Measurements from ENCODE around the gene PRKAA2.

The PRKAA2 gene

DNA sequence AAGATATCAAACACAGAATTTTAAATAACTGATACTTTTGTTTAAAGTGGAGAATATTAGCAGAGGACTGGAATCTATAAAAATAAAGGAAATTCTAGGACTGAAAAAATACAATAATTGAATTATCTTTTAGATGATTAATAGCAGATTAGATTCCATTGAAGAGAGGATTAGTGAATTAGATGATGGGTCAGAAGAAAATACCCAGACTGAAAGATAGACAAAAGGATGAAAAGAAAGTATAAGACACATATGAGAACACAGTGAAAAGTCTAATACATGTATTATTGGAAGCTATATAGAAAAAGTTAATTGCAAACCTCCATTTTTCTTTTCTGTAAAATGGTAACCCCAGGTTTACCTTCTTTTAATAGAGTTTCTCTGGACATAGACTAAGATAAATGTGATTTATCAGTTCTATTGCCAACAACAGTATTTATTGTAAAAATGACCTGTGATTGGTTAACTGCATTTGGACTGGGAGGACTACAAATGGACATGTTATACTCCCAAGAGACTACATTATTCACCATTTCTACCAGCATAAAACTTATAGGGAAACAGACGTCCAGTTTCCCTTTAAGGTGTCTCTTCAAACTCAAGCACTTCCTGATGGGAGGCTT, 11.0 kb downstream of the PRKAA2 start:
- no peak for DNase-seq

DNA sequence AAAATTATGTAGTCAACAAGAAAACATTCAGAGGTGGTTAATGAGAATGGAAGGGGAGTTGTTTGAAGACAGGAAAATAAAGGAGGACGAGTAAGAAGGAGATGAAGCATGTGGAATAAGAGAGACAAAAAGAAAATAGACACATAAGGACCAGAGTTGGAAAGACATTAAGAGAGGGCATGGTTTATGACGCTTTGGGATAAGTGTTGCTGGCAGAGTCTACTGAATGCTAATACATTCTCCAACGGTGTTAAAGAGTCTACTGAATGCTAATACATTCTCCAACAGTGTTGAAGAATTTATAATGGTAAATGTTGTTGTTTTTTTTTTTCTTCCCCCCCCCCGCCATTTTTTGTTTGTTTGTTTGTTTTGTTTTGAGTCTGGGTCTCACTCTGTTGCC, 13.1 kb downstream of the PRKAA2 start:
- no peak for DNase-seq

DNA sequence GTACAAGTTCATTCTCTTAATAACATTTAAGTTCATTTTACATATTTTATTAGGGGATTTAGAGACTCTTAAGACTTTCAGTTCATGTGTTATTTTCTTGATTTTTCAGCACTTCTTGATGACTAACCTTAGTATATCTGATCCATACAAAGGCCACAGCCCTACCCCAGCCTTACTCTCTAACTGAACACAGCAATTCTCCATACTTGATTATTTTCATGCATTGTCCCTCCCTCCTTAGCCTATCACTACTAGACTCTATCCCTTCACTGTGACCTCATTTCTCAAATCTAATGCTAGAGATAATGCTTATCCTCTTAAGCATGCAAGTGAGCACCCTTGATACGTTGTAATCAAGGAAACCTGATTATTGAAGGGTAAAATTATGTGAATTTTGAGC, 15.2 kb downstream of the PRKAA2 start:
- no peak for DNase-seq

DNA sequence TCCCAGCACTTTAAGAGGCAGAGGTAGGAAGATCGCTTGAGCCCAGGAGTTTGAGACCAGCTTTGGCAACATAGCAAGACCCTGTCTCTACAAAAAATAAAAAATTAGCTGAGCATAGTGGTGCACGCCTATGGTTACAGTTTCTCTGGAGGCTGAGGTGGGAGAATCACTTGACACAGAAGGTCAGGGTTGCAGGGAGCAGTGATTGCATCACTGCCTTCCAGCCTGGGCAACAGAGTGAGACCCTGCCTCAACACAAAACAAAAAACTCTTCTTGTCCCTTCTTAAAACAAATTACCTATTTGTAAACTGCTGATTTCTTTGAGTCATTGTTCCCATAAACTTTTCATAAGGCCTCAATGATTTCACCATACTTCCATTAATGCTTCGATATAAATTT, 18.7 kb downstream of the PRKAA2 start:
- no peak for DNase-seq

DNA sequence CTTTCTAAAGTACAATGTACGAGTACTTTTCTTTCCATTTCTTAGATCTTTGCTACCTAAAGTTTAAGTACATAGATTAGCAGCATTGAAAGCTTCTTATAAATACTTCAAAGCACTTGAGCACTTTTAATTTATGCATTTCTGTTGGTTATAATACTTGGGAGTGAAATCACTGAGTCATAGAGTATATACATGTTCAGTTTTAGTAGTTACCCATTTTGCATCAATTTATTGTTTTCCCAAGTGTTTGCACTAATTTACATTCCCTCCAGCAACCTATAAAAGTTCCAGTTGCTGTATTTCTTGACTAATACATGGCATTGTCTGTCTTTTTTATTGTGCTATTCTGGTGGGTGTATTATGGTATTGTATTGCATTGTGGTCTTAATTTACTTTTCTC, 20.3 kb downstream of the PRKAA2 start:
- DNase-seq: no peak

DNA sequence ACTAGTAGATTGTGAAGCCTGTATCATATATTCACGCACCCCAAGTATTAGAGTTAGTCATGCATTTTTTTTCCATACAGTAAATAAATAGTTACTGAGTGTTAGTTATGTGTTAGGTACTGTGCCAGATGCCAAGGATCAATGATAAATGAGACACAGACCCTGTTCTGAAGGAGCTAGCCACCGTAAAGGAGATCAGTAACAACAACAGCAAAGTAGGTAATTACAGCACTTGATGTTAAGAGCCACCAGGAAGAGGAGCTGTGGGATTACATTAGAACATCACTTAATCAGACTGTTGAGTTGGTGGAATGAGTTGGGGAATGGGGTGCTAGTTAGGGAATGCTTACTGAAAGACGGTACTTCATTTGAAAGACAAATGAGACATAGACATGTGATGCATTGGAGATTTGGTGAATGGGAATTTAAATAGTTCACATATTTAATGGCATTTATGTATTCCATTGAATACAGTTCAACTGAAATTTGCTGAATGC, 21.0 kb downstream of the PRKAA2 start:
- DNase-seq: no peak

DNA sequence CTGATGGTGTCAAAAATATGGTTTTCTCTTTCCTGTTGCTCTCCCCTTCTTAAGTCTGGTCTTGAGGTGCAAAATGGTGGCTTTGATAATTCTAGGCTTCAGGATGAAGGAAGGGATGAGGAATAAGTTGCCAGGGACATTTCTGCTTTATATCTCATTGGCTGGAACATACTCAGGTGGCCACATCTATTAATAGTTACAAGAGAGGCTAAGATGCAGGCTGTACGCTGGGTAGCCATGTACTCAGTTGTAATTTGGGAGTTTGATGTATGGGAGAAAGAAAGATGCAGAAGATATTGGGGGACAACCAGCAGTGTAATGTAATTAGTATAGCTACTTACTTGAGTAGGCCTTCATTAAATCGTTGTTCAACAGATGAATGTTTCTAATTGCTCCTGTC, 25.2 kb downstream of the PRKAA2 start:
- no peak for DNase-seq

DNA sequence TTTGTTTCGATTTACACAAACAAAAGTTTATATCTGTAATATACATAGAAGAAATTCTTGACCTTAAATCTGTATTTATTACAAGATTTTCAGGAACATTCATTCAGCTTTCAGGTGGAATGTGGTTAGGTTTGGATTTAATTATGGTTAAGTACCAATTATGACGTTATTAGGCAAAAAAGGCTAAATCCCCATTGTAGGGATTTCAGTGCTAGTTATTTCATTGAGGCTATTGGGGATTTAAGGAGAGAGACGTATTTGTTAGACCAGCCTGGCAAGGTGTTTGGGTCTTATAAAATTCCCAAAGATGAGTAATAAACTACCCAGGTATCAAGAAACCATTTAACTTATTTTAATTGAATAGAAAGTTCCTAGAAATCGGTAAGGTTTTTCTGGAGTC, 26.0 kb downstream of the PRKAA2 start:
- DNase-seq: no peak

DNA sequence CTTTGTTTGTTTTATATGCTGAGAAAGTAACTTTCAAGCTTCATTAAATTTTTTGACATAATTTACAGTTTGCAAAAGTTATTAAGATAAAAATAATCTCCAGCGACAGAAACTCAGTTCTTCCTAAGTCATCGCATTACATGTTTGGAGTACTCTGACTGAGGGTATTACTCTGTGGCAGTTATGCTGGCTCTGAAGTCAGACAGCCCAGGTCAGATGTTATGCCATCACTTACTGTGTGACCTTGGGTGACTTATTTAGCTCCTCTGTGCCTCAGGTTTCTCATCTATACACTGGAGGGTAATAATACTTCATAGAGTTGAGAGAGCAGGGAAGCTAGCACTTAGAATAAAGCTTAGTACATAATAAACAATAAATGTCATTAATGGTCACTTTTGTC, 26.4 kb downstream of the PRKAA2 start:
- no peak for DNase-seq

DNA sequence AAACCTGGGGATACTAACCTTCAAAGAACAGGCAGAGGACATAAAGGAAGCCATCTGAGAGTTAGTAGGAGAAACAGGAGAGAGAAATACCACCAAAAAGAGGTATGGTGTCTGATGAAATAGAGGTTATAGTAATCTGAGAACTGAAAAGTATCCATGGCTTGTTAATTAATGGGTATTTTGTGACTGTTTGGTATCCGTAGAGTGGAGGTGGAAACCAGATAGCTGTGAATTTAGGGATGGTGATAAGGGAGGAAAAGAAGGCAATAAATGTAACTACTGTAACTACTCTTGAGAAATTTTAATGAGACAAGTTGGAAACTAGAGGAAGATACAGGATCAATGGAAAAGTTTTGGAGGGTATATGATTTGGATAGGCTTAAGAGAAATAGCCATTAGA, 27.5 kb downstream of the PRKAA2 start:
- no peak for DNase-seq

DNA sequence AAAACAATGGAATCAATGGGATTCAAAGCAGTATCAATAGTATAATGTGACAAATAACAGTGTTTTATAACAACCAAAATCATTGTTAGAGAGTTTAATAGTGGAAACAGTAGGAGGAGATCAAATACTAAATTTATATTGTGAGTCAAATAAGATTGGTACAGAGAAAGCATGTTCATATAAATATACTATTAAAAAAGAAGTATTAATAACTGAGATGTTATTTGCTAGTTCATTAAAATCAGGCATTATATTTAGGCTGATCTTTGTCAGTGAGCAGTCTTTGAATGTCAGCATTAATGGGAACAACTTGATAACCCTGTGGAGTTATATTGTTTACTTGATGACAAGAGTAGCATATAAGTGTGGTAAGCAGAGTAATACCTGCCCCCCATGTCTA, 30.6 kb downstream of the PRKAA2 start:
- DNase-seq: no peak

DNA sequence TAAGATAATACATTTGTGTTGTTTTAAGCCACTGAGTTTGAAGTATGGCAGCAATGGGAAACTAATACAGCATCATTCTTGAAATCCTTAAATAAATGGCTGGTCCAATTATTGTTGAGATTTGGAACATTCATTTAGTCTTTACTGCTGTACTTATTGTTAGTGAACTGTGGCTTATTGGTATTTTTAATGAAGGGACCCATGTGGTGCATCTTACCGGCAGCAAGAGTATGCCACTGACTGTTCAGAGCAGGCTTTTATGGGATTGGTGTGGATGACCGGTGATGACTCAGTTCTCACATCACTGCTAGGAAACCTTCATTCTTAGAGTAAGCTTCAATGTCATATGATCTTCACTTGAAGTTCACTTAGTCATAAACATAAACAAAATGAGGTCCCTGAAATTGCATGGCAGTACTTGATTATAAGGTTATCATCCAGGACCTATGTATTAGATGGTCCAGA, 31.5 kb downstream of the PRKAA2 start:
- DNase-seq: no peak

DNA sequence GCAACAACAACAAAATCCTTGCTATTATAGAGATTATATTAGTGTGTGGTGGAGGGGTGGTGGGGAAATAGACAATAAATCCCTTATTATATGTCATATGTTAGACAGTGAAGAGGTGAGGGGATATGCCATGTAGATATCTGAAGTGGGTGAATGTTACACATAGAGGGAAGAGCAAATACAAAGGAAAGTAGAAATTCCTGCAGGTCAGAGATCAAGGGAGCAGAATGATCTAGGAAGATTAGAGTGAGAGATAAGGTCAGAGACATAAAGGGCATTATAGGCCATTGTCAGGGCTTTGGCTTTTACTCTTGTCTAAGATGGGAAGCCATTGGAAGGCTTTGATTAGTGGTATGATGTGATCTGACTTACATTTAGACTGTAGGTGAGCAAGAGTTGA, 38.5 kb downstream of the PRKAA2 start:
- DNase-seq: no peak

DNA sequence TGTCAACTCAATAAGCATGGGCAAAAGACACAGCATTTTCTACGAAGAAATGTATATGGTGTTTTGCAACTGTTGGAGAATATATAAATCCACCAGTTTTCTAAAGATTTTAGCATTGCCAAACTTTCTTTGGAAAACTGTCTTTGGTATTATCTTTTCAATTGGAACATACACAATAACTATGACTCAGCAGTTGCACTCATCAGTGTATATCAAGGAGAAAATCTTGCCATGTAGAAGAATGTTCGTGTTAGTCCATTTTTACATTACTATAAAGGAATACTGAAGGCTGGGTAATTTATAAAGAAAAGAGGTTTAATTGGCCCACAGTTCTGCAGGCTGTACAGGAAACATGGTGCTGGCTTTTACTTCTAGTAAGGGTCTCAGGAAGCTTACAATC, 41.1 kb downstream of the PRKAA2 start:
- no peak for DNase-seq

DNA sequence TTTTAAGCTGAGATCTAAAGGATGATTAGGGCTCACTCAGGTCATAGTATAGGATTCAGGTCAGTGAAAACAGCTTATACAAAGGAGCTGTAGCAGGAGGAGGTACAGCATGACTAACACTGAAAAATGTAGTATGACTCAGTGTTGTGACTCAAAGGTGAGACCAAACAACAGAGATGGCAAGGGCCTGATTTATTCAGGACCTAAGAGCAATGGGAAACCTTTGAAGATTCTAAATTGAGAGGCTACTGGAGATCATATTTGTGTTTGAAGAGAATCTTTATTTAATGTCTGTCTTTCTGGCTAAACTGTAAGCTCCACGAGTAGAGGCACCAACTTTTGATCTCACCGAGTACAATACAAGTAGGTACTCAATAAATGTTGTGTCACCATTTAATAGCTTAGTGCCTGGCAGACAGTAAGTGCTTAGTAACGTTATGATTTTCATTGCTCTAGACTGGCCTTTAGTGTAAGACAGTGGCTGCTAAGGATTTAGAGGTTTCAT, 43.5 kb downstream of the PRKAA2 start:
- no peak for DNase-seq

DNA sequence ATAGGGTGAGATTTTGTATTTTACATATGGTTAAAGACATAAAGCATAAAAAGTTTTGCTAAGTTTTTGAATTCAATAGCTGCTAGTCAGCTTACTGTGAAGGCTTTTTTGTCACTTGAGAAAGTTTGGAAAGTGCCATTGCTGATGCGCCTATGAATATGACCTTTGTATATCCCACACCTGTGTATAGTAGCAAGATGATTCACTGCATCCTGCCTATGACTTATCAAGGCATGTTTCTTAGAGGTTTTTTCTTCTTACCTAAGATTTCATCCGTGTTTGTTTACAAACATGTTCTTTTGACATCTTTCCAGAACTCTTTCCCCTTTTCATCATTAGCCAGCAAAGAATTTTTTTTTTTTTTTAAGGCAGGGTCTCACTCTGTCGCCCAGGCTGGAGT, 51.5 kb downstream of the PRKAA2 start:
- no peak for DNase-seq

DNA sequence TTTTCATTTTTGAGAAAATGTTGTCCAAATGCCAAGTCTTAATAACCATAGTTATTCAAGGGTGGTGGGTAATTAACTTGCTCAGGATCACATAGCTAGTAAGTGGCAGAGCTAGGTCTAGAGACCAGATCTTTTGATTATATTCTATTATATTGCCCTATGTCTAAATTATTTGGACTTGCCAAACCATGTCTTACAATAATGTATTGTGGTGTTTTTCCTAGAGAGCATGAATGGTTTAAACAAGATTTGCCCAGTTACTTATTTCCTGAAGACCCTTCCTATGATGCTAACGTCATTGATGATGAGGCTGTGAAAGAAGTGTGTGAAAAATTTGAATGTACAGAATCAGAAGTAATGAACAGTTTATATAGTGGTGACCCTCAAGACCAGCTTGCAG, 58.6 kb downstream of the PRKAA2 start:
- no peak for DNase-seq

DNA sequence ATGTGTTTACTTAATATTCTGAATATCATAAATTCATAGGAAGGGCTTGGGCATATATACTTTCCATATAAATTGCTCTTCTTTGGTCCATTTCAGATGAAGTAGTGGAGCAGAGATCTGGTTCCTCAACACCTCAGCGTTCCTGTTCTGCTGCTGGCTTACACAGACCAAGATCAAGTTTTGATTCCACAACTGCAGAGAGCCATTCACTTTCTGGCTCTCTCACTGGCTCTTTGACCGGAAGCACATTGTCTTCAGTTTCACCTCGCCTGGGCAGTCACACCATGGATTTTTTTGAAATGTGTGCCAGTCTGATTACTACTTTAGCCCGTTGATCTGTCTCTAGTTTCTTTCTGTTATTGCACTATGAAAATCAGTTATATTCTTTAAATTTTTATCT, 62.3 kb downstream of the PRKAA2 start:
- no peak for DNase-seq

DNA sequence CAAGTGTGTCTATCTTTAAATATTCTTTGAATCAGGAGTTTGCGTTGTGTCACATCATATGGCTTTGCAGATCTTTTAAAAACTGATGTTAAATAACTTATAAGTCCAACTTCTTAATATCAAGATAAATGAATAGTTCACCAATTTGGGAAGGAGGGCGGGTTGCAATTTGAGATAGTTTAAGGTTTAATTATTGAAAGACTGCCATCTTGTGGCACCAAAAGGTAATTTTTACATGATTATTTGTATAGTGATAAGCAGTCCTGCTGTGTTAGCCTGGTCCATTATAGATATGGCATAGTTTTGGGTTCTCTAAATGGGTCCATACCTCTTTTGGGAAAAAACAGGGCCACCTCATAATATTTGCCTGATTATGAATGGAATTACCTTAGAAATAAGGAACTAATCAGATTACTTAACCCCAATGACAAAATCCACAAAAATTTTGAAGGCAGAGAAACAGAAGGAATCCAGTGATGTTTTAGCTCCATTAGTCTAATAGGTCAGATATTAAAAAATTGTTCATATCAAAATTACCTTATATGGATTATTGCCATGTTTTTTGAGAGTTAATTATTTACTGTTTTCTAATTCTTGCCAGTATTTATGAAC, 64.3 kb downstream of the PRKAA2 start:
- peak; percentile 75 to 80 for DNase-seq

DNA sequence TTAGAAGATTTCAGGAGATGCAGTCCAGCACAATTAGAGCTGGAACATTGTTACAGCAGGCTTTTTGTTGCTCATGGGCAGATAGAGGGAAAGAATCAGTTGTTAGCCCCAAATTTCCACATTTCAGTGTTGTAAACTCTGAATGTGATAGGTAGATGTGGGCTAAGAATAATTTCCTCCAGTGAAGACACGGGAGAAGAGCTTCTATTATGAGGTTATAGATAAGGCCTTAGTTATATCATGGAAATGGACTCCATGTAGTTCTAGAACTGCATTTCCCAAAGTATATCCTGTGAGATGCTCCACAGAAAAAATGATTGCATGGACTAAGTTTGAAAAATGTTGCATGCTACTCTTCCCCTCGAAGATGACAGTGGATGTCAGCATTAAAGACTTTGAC, 64.9 kb downstream of the PRKAA2 start:
- DNase-seq: no peak

DNA sequence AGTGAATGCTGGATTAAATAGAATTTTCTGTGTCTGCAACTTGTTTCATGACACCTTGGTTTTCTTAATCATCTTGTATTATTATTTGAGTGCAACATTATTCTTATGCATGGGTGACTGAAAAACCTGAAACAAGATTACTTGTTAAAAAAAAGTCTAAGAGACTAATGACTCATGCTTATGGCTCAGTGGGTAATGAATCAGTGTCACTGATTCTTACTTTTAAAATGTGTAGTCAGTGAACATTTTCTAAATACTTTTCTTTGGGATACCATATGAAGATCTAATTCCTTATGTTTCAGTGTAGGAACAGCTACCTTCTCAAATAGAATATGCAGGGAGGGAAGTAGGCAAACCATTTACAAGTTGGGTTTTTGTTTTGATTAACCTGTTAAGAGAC, 65.5 kb downstream of the PRKAA2 start:
- no peak for DNase-seq

DNA sequence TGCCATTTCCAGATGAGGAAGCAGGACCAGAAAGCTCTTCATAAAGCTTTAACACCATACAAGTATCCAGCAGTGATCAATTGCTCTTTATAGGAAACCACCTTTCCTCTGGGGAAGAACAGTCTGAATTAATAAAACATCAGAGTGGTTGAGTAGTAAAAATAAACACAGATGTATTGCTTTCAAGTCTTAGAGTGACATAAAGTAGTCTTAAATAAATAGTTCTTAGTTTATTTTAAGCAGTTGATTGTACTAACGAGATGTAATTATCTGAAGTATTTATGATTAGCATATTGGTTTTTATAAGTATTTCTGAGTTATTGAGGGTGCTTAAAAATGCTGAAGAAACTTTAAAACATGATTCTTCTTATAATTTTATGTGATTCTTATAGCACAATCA, 67.0 kb downstream of the PRKAA2 start:
- DNase-seq: no peak

DNA sequence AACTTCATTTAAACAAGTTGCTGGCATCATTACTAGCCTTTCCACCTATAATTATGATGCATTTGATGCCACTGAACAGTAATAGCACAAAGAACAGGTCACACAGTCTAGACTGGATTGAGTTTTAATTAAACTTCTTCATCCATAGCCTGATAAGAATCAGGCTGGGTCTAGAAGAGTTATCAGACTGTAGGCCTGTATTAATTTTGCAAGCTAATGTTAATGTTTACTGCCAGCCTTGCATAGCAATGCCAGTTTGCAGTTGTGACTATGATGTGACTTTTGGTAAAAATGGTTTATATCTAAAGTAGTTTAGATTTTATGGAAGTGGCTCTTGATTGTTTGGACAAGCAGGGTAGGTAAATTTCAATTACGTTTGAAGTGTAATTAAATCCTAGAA, 68.0 kb downstream of the PRKAA2 start:
- DNase-seq: no peak

DNA sequence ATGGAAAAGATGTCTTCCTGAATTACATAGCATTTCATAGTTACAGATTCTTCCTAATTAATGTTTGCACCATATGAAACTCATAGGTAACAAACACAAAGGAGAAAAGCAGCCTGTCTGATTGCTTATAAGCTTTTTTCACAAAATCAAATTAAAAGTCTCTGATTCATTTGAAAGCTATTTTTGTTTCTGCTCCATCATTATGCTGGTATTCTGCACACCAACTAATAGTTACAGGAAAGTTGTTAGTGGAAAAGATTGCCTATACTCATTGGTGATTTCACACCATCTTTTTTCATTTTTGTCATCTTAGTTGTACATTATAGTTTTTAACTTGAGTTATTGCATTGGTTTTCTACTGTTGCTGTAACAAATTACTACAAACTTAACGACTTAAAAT, 70.0 kb downstream of the PRKAA2 start:
- no peak for DNase-seq

DNA sequence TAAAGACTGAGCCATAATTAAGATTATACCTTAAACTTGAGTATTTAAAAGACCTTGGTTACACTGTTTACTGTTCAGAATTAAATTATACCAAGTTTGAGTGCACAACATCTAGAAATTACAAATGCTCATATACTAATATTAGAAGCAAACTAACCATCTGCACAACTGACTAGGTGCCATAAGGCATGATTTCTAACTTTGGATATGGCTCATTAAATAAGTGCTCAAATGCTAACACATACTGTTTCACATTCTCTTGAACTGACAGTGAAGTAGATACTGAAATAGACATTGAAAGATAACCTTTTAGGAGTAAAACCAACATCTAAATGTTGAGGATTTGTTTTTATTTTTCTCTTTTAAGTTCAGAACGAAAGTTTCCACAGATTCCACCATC, 74.1 kb downstream of the PRKAA2 start:
- DNase-seq: peak in 1 of 2 experiments; percentile 2

Measured in NCI-H446 (cell line).